ENCODE data around the gene TOP2A. TPM values are rescaled to one million over a fixed set of nuclear protein-coding genes. Genes with fewer than 3 reads are reported as not detected.
A peak's percentile ranks its signal among the peaks of the same experiment; 100 is the strongest.

TOP2A gene
- total and polyA plus RNA-seq, 3 donors from 2014 or later, result 65.0 to 94.9 (median 75.3) TPM

DNA sequence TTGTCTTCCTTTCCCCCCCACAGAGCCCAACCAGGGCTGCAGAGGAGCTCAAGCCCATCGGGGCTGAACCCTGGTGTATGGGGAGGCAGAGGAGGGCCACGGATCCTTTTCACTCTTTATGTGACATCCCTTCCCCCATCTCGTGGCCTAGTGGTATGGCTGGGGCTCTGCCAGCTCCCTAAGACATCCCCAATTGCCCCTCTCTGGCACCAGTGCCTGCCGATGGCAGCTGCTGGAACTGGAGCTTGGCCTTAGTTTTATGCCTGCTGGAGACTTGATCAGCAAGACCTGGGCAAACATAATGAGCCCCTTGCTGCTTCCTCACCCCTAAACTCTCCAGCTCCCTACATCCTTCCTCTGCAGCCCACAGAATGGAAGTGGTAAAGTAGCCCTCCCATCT, 8.0 kb upstream of the TOP2A start:
- Histone ChIP-seq H3K4me1 (no peaks in the 10 kb centered on the region), H3K9me3 (no peaks in the 10 kb centered on the region), H3K36me3 (ENCODE audit: low read depth, missing control alignments) (no peaks in the 10 kb centered on the region), H3K27me3 (no peaks in the 10 kb centered on the region), H3K4me3 (no peak overlapping the region), H3K27ac (no peak overlapping the region)
- TF ChIP-seq CTCF (IDR thresholded peaks at IDR 0.05), result no peak
- TF ChIP-seq POLR2A (IDR thresholded peaks at IDR 0.05), result no peak
- WGBS, 2 donors, result 76 to 85% methylated on average over 4 of the region's 4 CpGs
- intact Hi-C loops (cut with DNase I; ENCODE audit: low total_unique reads), result no loop called here
- DNase-seq, result no peak

GRCh38 chr17:40422990-40423633, 5.4 kb upstream of the TOP2A start:
- WGBS, 2 donors, result 82 to 94% methylated on average over 3 of the region's 3 CpGs
- H3K36me3 ChIP-seq (ENCODE audit: low read depth, missing control alignments), result no peaks in the 10 kb centered on the region
- no peak overlapping the region for H3K4me3 ChIP-seq
- DNase-seq, result no peak
- intact Hi-C loops (cut with DNase I; ENCODE audit: low total_unique reads), result no loop called here
- H3K4me1 ChIP-seq, result peaks cover 3% of the 10 kb centered on the region
- TF ChIP-seq CTCF (IDR thresholded peaks at IDR 0.05) (no peak), POLR2A (IDR thresholded peaks at IDR 0.05) (no peak)
- no peaks in the 10 kb centered on the region for H3K27me3 ChIP-seq
- H3K27ac ChIP-seq, result no peak overlapping the region
- H3K9me3 ChIP-seq, result no peaks in the 10 kb centered on the region

- intact Hi-C loops (cut with DNase I; ENCODE audit: low total_unique reads), result loop anchor here (10.0 kb wide), 1 partner anchor 115 kb away; the partner anchor contains the start of gene RARA
- WGBS, 2 donors, result 53 to 66% methylated on average over 8 to 11 of the region's 11 CpGs
- peaks cover 6% of the 10 kb centered on the region for H3K4me1 ChIP-seq
- no peak for DNase-seq
- no peak overlapping the region for H3K27ac ChIP-seq
- no peaks in the 10 kb centered on the region for H3K36me3 ChIP-seq (ENCODE audit: low read depth, missing control alignments)
- no peaks in the 10 kb centered on the region for H3K27me3 ChIP-seq
- no peaks in the 10 kb centered on the region for H3K9me3 ChIP-seq
- TF ChIP-seq POLR2A (IDR thresholded peaks at IDR 0.05) (no peak), CTCF (IDR thresholded peaks at IDR 0.05) (no peak)
- no peak overlapping the region for H3K4me3 ChIP-seq
Measured at GRCh38 chr17:40419559-40420331, 2.0 kb upstream of the TOP2A start.

DNA sequence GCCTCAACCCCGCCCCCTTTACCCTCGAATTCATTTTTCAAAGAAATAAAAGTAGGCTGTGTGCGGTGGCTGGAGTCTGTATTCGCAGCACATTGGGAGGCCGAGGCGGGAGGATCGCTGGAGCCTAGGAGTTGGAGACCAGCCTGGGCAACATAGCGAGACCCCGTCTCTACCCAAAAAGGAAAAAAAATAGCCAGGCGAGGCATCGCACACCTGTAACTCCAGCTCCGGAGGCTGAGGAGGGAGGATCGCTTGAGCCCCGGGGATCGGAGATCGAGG, 671 bp upstream of the TOP2A start:
- H3K36me3 ChIP-seq (ENCODE audit: low read depth, missing control alignments), result no peaks in the 10 kb centered on the region
- DNase-seq, result no peak
- H3K4me1 ChIP-seq, result peaks cover 6% of the 10 kb centered on the region
- intact Hi-C loops (cut with DNase I; ENCODE audit: low total_unique reads), result loop anchor here (10.0 kb wide), 1 partner anchor 114 kb away; the partner anchor contains the start of gene RARA
- 45 to 54% methylated on average over 16 of the region's 16 CpGs for WGBS, 2 donors
- H3K27me3 ChIP-seq, result no peaks in the 10 kb centered on the region
- H3K4me3 ChIP-seq, result peak overlapping the region; percentile 48 to 74
- no peaks in the 10 kb centered on the region for H3K9me3 ChIP-seq
- peak overlapping the region in 1 of 2 donors; percentile 71 for H3K27ac ChIP-seq
- no peak for TF ChIP-seq CTCF (IDR thresholded peaks at IDR 0.05)
- no peak for TF ChIP-seq POLR2A (IDR thresholded peaks at IDR 0.05)

All from testis (tissue), 3 donors.